GM12872 (cell line): ENCODE data around the gene CCN2.
A peak's percentile ranks its signal among the peaks of the same experiment; 100 is the strongest.

Experiments used
- TF ChIP-seq, protein P1 (sequence below): IDR thresholded peaks from 3 replicates; pipeline ENCODE4 v1.5.1; 2011; ENCODE audit warnings: low read depth, mild to moderate bottlenecking, low read length, moderate library complexity; ENCODE audit not compliant: insufficient read depth

The CCN2 gene

DNA sequence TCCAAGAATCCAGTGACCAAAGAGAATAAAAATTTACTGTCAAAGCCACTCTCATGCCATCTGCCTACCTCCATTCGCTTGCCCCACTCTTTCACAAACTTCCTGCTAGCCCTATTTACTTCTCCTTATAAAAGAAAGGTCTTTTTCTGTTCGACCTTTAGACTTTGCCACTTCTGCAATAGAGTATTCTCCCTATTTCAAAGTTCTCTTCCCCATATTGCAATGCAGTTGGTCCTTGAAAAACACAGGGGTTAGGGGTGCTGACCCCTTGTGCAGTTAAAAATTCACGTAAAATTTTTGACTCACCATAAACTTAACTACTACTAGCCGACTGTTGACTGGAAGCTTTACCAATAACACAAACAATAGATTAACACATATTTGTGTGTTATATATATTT lies 15.0 kb downstream of the CCN2 start:
- TF ChIP-seq, protein P1, sequence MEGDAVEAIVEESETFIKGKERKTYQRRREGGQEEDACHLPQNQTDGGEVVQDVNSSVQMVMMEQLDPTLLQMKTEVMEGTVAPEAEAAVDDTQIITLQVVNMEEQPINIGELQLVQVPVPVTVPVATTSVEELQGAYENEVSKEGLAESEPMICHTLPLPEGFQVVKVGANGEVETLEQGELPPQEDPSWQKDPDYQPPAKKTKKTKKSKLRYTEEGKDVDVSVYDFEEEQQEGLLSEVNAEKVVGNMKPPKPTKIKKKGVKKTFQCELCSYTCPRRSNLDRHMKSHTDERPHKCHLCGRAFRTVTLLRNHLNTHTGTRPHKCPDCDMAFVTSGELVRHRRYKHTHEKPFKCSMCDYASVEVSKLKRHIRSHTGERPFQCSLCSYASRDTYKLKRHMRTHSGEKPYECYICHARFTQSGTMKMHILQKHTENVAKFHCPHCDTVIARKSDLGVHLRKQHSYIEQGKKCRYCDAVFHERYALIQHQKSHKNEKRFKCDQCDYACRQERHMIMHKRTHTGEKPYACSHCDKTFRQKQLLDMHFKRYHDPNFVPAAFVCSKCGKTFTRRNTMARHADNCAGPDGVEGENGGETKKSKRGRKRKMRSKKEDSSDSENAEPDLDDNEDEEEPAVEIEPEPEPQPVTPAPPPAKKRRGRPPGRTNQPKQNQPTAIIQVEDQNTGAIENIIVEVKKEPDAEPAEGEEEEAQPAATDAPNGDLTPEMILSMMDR = no peak

DNA sequence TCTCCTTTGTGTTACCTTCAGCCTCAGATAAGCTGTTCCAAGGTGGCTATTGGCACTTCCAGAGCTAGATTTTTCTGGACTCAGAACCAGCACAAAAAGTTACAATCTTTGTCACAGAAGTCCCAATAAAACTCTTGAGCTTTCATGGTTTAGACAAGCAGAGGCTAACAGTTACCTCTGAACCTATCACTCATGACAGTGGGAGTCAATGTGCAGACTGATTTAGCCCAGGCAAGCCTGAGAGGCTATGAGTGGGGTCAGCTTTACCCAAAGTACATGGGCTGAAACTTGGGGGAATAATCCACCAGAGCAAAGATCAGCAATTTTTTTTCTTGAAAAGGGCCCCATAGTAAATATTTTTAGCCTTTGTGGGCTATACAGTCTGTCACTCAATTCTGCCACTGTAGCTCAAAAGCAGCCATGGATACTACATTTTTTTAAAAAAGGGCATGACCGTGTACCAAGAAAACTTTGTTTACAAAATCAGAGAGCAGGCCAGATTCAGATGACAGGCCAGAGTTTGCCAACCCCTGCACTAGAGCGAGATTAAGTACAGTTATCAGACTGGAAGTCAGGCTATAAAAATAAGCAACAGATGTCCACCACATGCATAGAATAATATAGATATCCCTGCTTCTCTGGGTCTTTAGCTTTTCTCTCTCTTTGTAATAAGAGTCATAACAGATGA lies 20.0 kb downstream of the CCN2 start:
- TF ChIP-seq, protein P1 = no peak

DNA sequence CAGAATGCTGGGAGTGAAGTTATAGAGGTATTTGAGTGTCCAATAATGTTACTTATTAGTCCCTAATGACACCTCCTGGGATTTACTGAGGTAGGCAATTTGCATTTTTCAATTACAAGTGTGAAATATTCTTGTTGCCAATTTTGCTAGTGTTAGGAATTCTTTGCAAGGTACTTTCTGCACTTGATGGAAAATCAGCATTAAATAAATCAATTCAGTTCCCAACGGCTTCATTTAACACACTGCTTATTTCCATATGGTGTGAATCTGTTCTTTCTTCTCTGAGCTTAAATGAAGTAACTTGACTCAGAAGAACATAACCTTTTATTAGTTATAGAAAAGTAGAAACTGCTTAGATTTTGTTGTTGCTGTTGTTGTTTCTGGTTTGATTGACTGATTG lies 21.2 kb downstream of the CCN2 start:
- TF ChIP-seq, protein P1 = no peak

DNA sequence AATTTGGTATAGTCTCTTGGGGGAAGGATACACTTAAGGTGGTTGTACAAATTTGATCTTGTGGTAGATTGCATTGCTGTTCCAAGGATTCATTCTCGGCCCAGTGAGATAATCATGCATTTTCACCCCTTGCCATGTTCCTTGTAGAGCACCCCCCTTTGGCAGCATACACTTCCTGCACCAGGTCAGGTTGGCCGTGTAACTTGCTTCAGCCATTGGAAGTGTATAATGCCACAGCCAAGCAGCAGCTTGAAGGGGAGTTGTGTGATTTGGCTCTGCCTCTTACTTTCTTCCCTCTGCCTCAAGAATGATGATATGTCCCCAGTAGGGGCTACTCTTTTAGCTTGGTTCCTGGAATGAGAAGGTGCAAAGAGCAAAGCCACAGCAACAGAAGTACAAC lies 21.9 kb downstream of the CCN2 start:
- TF ChIP-seq, protein P1 = 0 out of 3 replicates have a peak, but pooled peaks have one; percentile 14

DNA sequence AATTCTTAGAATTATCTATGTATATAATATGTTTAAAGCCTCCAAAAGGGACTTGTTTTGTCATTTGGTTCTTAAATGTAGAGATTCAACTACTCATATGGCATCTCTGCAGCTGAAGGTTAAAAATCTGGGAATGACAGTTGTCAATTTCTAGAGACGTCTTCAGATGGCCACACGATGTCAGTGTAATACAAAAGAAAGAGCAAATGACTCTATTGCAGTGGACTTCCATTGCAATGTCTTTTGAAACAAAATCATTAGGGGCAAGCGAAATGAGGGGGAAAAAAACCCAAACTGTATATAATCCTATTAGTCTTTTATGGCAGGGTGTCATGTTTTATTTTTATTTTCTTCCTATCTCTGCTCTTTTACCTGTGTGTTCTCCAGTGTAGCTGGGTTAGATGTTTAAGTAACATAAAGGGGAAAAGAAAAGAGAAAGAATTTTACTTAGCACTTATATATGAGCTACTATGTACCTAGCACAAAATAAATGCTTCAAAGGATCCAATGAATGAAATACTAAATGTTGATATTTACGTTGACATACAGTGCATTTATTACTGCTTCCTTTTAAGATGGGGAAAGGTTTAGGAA lies 26.2 kb downstream of the CCN2 start:
- TF ChIP-seq, protein P1 = peak; percentile 22; the same call in 1 of the 3 replicates

DNA sequence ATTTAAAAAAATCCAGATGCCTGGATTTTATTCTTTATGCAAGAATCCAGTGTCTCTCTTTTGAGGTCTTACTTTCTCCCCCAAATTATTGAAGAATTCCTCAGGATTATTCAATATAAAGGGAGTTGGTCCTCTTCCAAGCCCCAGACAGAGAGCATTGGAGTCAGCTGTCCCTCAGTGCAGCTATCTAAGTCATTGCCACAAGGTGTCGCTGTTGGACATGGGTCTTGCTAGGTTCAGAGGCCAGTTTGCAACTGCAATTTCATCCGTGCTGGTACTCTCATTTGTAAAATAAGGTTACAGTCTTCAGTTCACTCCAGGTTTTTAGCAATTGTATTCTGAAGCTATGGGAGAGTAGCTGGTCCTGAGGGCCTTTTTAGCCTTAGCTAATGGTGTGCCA lies 27.8 kb downstream of the CCN2 start:
- TF ChIP-seq, protein P1 = peak; percentile 79

DNA sequence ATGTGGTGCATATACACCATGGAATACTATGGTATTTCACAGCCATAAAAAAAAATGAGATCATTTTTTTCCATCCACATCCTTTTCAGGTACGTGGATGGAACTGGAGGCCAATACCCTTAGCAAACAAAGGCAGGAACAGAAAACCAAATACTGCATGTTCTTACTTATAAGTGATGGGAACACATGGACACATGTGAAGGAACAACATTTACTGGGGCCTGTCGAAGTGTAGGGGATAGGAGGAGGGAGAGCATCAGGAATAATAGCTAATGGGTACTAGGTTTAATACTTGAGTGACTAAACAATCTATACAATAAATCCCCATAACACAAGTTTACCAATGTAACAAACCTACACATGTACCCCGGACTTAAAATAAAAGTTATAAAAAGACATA lies 30.5 kb downstream of the CCN2 start:
- TF ChIP-seq, protein P1 = no peak
